Activated B cell treated with CpG ODN at 0.5 μM for 24 hours (primary cell): ENCODE data around the gene ZNF598. TPM values are rescaled to one million over a fixed set of nuclear protein-coding genes. Genes with fewer than 3 reads are reported as not detected.

Source experiments
- ATAC-seq: fragments of 200-7000 bp; cut with Tn5 transposase; one replicate; pipeline ENCODE4 v1.10.0; 2021; ENCODE audit warnings: low read depth, mild to moderate bottlenecking, moderate library complexity
- CTCF ChIA-PET: fragments of 350-600 bp; sonication (Branson Sonifier 250); formaldehyde crosslinking; loops from one replicate; lab custom pipeline; 2021; ENCODE audit warnings: antibody characterized with exemption; lab: Charles Lee
- POLR2A ChIA-PET: fragments of 350-600 bp; sonication (Branson Sonifier 250); formaldehyde crosslinking; loops from one replicate; lab custom pipeline; 2021; ENCODE audit warnings: antibody characterized with exemption; lab: Charles Lee
- DNase-seq: peaks from one replicate; pipeline ENCODE4 v3.0.0; 2022
- H3K27ac Mint-ChIP-seq: one replicate; pipeline ENCODE4 v1.8.0; 2020; ENCODE audit warnings: mixed read lengths
- H3K27me3 Mint-ChIP-seq: one replicate; pipeline ENCODE4 v1.8.0; 2021; ENCODE audit warnings: mixed read lengths
- H3K36me3 Mint-ChIP-seq: one replicate; pipeline ENCODE4 v1.8.0; 2021; ENCODE audit warnings: low read depth, mixed read lengths
- H3K4me1 Mint-ChIP-seq: one replicate; pipeline ENCODE4 v1.8.0; 2021; ENCODE audit warnings: mixed read lengths
- H3K4me3 Mint-ChIP-seq: one replicate; pipeline ENCODE4 v1.8.0; 2020; ENCODE audit warnings: mild to moderate bottlenecking, mixed read lengths
- H3K9me3 Mint-ChIP-seq: one replicate; pipeline ENCODE4 v1.8.0; 2020; ENCODE audit warnings: mixed read lengths
- intact Hi-C: fragments of 100-400 bp; cut with micrococcal nuclease; formaldehyde crosslinking; loops from one replicate; pipeline ENCODE4 v1.15.1; 2024
- total RNA-seq: library from RNA; stranded (reverse); gene quantifications from 2 replicates; pipeline ENCODE4 v1.2.3, GENCODE V29; 2022
- TF ChIP-seq, protein P1 (sequence below): fragments of 200-600 bp; IDR thresholded peaks from one replicate; pipeline ENCODE4 v1.8.0; 2022; ENCODE audit warnings: antibody characterized with exemption, mild to moderate bottlenecking

The ZNF598 gene
- total RNA-seq, 1 donor from 2014 or later, result 59.3 TPM

DNA sequence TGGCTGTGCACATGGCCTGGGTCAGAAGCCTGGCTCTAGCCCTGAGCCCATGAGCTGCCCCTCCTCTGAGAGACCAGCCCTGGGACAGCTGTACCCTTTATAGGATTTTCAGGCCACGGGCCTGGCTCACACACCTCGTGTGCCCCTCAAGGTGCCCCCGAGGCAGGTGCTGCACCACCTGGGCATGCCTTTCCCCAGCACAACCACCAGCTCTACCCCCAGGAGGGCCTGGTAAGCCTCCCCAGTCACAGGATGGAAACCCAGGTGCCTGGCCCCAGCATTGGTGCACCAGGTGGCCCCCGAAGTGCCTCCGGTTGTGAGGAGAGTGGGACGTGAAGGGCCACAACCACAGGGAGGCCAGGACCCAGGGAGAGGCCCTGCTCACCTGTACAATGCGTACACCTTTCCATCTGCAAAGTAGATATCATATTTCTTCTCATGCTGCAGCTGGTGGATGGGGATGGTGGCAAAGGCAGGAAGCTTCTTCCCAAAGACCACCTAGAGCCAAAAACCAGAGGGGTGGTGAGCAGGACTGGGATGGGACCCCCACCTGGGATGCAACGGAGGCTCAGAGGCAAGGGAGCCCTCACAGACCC lies 6.3 kb downstream of the ZNF598 start:
- no peak for DNase-seq
- Mint-ChIP-seq H3K36me3 (peaks cover 41% of the 10 kb centered on the region), H3K9me3 (no peaks in the 10 kb centered on the region), H3K27me3 (no peaks in the 10 kb centered on the region), H3K27ac (no peak overlapping the region), H3K4me1 (peaks cover 31% of the 10 kb centered on the region), H3K4me3 (no peak overlapping the region)
- CTCF ChIA-PET, result interaction anchor here (0.6 to 3.0 kb wide), 12 partner anchors 10 to 483 kb away, joined by 3 to 25 read pairs (median 4); partner anchors contain the start of genes NPW, NTHL1, TRAF7 and TSC2
- intact Hi-C loops, result loop anchor here (5.0 kb wide), 1 partner anchor 499 kb away; no protein-coding TSS in a partner anchor
- no peak for ATAC-seq
- TF ChIP-seq, protein P1, sequence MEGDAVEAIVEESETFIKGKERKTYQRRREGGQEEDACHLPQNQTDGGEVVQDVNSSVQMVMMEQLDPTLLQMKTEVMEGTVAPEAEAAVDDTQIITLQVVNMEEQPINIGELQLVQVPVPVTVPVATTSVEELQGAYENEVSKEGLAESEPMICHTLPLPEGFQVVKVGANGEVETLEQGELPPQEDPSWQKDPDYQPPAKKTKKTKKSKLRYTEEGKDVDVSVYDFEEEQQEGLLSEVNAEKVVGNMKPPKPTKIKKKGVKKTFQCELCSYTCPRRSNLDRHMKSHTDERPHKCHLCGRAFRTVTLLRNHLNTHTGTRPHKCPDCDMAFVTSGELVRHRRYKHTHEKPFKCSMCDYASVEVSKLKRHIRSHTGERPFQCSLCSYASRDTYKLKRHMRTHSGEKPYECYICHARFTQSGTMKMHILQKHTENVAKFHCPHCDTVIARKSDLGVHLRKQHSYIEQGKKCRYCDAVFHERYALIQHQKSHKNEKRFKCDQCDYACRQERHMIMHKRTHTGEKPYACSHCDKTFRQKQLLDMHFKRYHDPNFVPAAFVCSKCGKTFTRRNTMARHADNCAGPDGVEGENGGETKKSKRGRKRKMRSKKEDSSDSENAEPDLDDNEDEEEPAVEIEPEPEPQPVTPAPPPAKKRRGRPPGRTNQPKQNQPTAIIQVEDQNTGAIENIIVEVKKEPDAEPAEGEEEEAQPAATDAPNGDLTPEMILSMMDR, result no peak
- POLR2A ChIA-PET, result interaction anchor here (0.6 to 3.3 kb wide), 7 partner anchors 12 to 707 kb away, joined by 3 to 36 read pairs (median 5); partner anchors contain the start of genes NOXO1, NTHL1, RPS2 and TRAF7

GRCh38 chr16:2002406-2003230 lies 7.0 kb downstream of the ZNF598 start:
- Mint-ChIP-seq H3K27ac (no peak overlapping the region), H3K4me3 (no peak overlapping the region), H3K27me3 (no peaks in the 10 kb centered on the region), H3K9me3 (no peaks in the 10 kb centered on the region), H3K36me3 (peaks cover 45% of the 10 kb centered on the region), H3K4me1 (peaks cover 24% of the 10 kb centered on the region)
- CTCF ChIA-PET, result interaction anchor here (1.1 to 3.0 kb wide), 3 partner anchors 138 to 152 kb away, joined by 3 to 25 read pairs (median 14); partner anchors contain the start of gene TRAF7
- no peak for DNase-seq
- intact Hi-C loops, result loop anchor here (5.0 kb wide), 1 partner anchor 500 kb away; no protein-coding TSS in a partner anchor
- no peak for ATAC-seq
- TF ChIP-seq, protein P1, result no peak
- POLR2A ChIA-PET, result interaction anchor here (0.6 to 3.3 kb wide), 5 partner anchors 38 to 707 kb away, joined by 3 to 36 read pairs (median 4); partner anchors contain the start of genes NTHL1, RPS2, TRAF7 and TSC2

DNA sequence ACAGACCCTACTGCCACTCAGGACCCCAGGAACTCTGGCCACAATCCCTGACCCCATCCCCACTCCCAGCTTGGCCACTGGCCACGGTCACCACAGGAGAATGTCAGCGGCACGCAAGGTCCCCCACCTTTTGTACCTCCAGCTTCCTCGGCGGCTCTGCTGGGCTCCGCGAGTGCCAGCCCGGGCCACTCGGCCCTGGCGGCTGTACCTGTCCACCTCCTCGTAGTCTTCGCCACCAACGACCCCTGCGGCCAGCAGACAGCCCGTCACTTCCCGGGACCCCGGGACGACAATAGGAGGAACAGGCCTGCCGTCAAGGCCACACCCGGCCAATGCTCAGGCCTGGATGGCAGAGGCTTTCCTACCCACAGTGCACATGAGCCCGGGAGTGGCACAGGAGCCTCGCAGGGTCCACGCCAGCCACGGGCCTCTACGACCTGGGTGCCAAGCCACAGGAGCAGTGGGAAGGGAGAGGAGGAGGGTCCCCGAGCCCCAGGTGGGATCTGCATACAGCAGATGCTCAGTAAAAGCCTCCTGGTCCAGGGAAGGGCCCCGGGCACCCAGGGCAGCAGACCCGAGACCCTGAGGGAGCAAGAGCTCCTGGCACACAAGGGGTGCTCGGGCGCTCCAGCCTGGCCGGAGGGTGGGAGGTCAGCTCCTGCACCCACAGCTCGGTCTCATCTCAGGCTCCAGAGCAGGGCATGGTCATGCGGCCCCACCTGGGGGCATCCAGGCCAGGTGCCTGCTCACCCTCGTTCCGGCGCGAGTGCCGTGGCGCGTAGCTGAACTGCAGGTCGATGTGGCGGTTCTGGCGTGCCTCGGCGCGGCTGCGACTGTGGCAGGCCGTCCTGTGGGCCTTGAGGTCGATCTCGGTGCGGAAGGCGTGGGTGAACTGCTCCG lies 7.9 kb downstream of the ZNF598 start:
- Mint-ChIP-seq H3K27ac (no peak overlapping the region), H3K36me3 (peaks cover 51% of the 10 kb centered on the region), H3K4me3 (no peak overlapping the region), H3K9me3 (no peaks in the 10 kb centered on the region), H3K4me1 (peaks cover 17% of the 10 kb centered on the region), H3K27me3 (no peaks in the 10 kb centered on the region)
- intact Hi-C loops, result loop anchor here (5.0 kb wide), 1 partner anchor 501 kb away; no protein-coding TSS in a partner anchor
- CTCF ChIA-PET, result interaction anchor here (3.0 kb wide), 1 partner anchor 139 kb away, joined by 25 read pairs; no protein-coding TSS in a partner anchor
- POLR2A ChIA-PET, result interaction anchor here (0.5 to 1.5 kb wide), 3 partner anchors 10 to 224 kb away, joined by 3 to 10 read pairs (median 5); partner anchors contain the start of gene TRAF7
- DNase-seq, result no peak
- ATAC-seq, result no peak
- TF ChIP-seq, protein P1, result no peak

DNA sequence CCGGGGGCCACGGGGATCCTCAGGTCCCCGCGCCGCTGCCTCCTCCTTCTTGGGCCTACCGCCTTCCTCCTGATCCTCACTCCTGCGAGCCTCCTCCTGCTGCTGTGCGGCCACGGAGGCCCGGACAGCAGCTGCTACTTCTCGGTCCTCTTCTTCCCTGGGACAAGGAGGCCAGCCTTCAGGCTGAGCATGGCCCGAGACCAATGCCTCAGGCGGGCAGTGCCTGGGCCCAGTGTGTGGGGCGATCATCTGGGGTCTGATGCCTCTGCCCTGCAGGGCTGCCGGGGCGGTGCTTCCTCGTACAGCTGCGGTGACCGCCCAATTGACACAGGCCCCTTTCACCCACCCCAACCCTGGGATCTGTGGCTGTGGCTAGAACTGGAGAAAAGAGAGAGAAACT lies 8.6 kb downstream of the ZNF598 start:
- H3K9me3 Mint-ChIP-seq, result no peaks in the 10 kb centered on the region
- DNase-seq (no peak), ATAC-seq (no peak)
- TF ChIP-seq, protein P1, result no peak
- H3K4me3 Mint-ChIP-seq, result no peak overlapping the region
- H3K4me1 Mint-ChIP-seq, result peaks cover 12% of the 10 kb centered on the region
- no peak overlapping the region for H3K27ac Mint-ChIP-seq
- H3K27me3 Mint-ChIP-seq, result no peaks in the 10 kb centered on the region
- H3K36me3 Mint-ChIP-seq, result peaks cover 52% of the 10 kb centered on the region
- intact Hi-C loops, result loop anchor here (5.0 kb wide), 1 partner anchor 501 kb away; no protein-coding TSS in a partner anchor
- ChIA-PET POLR2A (interaction anchor here (1.2 to 1.5 kb wide), 2 partner anchors 9 to 154 kb away, joined by 3 to 5 read pairs; partner anchors contain the start of gene TRAF7), CTCF (interaction anchor here (1.0 kb wide), 1 partner anchor 138 kb away, joined by 5 read pairs; no protein-coding TSS in a partner anchor)
